ENCODE results near the gene PLCG2.

The PLCG2 gene

GRCh38 chr16:81748476-81749198 lies 30.5 kb upstream of the PLCG2 start:
- TF ChIP-seq CTCF (IDR thresholded peaks at IDR 0.05; ENCODE audit: insufficient read depth, low read length, poor library complexity, severe bottlenecking) (no peak), EZH2phosphoT487 (conservative IDR thresholded peaks at IDR 0.05; ENCODE audit: low read length) (no peak)
- H3K27me3 ChIP-seq (ENCODE audit: low read length): no peaks in the 10 kb centered on the region
- H2AFZ ChIP-seq (ENCODE audit: low read depth, low read length, severe bottlenecking): no peak overlapping the region
- H3K9me3 ChIP-seq (ENCODE audit: insufficient read depth, low read length): no peaks in the 10 kb centered on the region
- peak overlapping the region; percentile 67 for H3K27ac ChIP-seq (ENCODE audit: low read depth, low read length)
- peak overlapping the region; percentile 52 for H3K4me2 ChIP-seq (ENCODE audit: low read depth, low read length, poor library complexity, severe bottlenecking)
- H4K20me1 ChIP-seq (ENCODE audit: low read depth, low read length): no peaks in the 10 kb centered on the region
- no peak overlapping the region for H3K4me3 ChIP-seq (ENCODE audit: insufficient read depth, low read length, poor library complexity, severe bottlenecking)
- H3K36me3 ChIP-seq (ENCODE audit: low read length): no peaks in the 10 kb centered on the region
- peaks cover 55% of the 10 kb centered on the region for H3K79me2 ChIP-seq (ENCODE audit: insufficient read depth, low read length)
- H3K9me2 ChIP-seq (replicated peaks; ENCODE audit: insufficient read depth, low read length): no peaks in the 10 kb centered on the region
- H3F3A ChIP-seq (ENCODE audit: insufficient read depth): peaks cover 40% of the 10 kb centered on the region
- peak overlapping the region; percentile 22; the same call in 1 of the 2 replicates for H3K9ac ChIP-seq (ENCODE audit: low read length)

- Histone ChIP-seq H3K36me3 (ENCODE audit: low read length) (peaks cover 3% of the 10 kb centered on the region; the same call in 1 of the 2 replicates), H2AFZ (ENCODE audit: low read depth, low read length, severe bottlenecking) (no peak overlapping the region), H3K27me3 (ENCODE audit: low read length) (no peaks in the 10 kb centered on the region), H3K9me3 (ENCODE audit: insufficient read depth, low read length) (no peaks in the 10 kb centered on the region), H3K4me3 (ENCODE audit: insufficient read depth, low read length, poor library complexity, severe bottlenecking) (peak overlapping the region; percentile 39), H3K4me2 (ENCODE audit: low read depth, low read length, poor library complexity, severe bottlenecking) (peak overlapping the region; percentile 73), H3K9ac (ENCODE audit: low read length) (peak overlapping the region; percentile 57), H3K79me2 (ENCODE audit: insufficient read depth, low read length) (peaks cover 39% of the 10 kb centered on the region), H3F3A (ENCODE audit: insufficient read depth) (peaks cover 33% of the 10 kb centered on the region), H3K9me2 (replicated peaks; ENCODE audit: insufficient read depth, low read length) (no peaks in the 10 kb centered on the region), H4K20me1 (ENCODE audit: low read depth, low read length) (no peaks in the 10 kb centered on the region), H3K27ac (ENCODE audit: low read depth, low read length) (peak overlapping the region; percentile 83)
- TF ChIP-seq CTCF (IDR thresholded peaks at IDR 0.05; ENCODE audit: insufficient read depth, low read length, poor library complexity, severe bottlenecking) (no peak), EZH2phosphoT487 (conservative IDR thresholded peaks at IDR 0.05; ENCODE audit: low read length) (no peak)
Measured at GRCh38 chr16:81752225-81752875, 26.7 kb upstream of the PLCG2 start.

GRCh38 chr16:81752876-81753227 lies 26.2 kb upstream of the PLCG2 start:
- peaks cover 34% of the 10 kb centered on the region for H3K79me2 ChIP-seq (ENCODE audit: insufficient read depth, low read length)
- no peaks in the 10 kb centered on the region for H3K9me3 ChIP-seq (ENCODE audit: insufficient read depth, low read length)
- no peak overlapping the region for H2AFZ ChIP-seq (ENCODE audit: low read depth, low read length, severe bottlenecking)
- H3K4me3 ChIP-seq (ENCODE audit: insufficient read depth, low read length, poor library complexity, severe bottlenecking): no peak overlapping the region
- peaks cover 7% of the 10 kb centered on the region for H3K36me3 ChIP-seq (ENCODE audit: low read length)
- H3F3A ChIP-seq (ENCODE audit: insufficient read depth): peaks cover 33% of the 10 kb centered on the region
- no peak for TF ChIP-seq CTCF (IDR thresholded peaks at IDR 0.05; ENCODE audit: insufficient read depth, low read length, poor library complexity, severe bottlenecking)
- TF ChIP-seq EZH2phosphoT487 (conservative IDR thresholded peaks at IDR 0.05; ENCODE audit: low read length): no peak
- peak overlapping the region; percentile 83 for H3K27ac ChIP-seq (ENCODE audit: low read depth, low read length)
- no peaks in the 10 kb centered on the region for H4K20me1 ChIP-seq (ENCODE audit: low read depth, low read length)
- H3K27me3 ChIP-seq (ENCODE audit: low read length): no peaks in the 10 kb centered on the region
- H3K9ac ChIP-seq (ENCODE audit: low read length): peak overlapping the region; percentile 57
- no peaks in the 10 kb centered on the region for H3K9me2 ChIP-seq (replicated peaks; ENCODE audit: insufficient read depth, low read length)
- peak overlapping the region; percentile 73 for H3K4me2 ChIP-seq (ENCODE audit: low read depth, low read length, poor library complexity, severe bottlenecking)
